ENCODE results near the gene KCNH1.

GRCh38 chr1:210715072-210715471 is 418.9 kb downstream of the KCNH1 start:
- TF ChIP-seq EZH2 (IDR thresholded peaks at IDR 0.05; ENCODE audit: insufficient read depth, low read length) (no peak), CTCF (IDR thresholded peaks at IDR 0.05; ENCODE audit: insufficient read depth, low read depth, low read length) (no peak)

All from astrocyte (in vitro differentiated cells and primary cell).